Measurements from ENCODE around the gene RBBP9. TPM values are rescaled to one million over a fixed set of nuclear protein-coding genes. Genes with fewer than 3 reads are reported as not detected.

The RBBP9 gene
- total and polyA plus RNA-seq, 11 donors, result 2.1 to 9.1 (median 5.8) TPM

- peaks cover 0 to 12% (median 5%) of the 10 kb centered on the region in 9 donors for H3K36me3 ChIP-seq
- peak overlapping the region in 11 of 12 donors; percentile 31 to 76 (median 63) for H3K27ac ChIP-seq
- peaks cover 0 to 3% (median 0%) of the 10 kb centered on the region in 9 donors for H3K27me3 ChIP-seq
- no peak for ATAC-seq
- H3K9me3 ChIP-seq, result no peaks in the 10 kb centered on the region
- no peak for TF ChIP-seq POLR2A (IDR thresholded peaks at IDR 0.05)
- TF ChIP-seq CTCF (IDR thresholded peaks at IDR 0.05), result no peak
- intact Hi-C loops (cut with DNase I), result loop anchor here in 3 of 10 donors (1.0 to 10.0 kb wide), 3 partner anchors 10 to 297 kb away; partner anchors contain the start of genes DZANK1 (in 2 of the 3), POLR3F (in 2 of the 3) and SEC23B (in 1 of the 3)
- H3K4me1 ChIP-seq, result peaks cover 3 to 16% (median 13%) of the 10 kb centered on the region in 12 donors
- 89 to 100% (median 93%) methylated on average over 3 of the region's 3 CpGs for WGBS, 4 donors
- H3K4me3 ChIP-seq, result peak overlapping the region in 5 of 12 donors; percentile 71 to 83 (median 76)
- no peak for DNase-seq
These were observed 578 bp upstream of the RBBP9 start for GRCh38 chr20:18497603-18498002.

- no peak for DNase-seq
- ATAC-seq, result no peak
- intact Hi-C loops (cut with DNase I), result loop anchor here in 2 of 10 donors (2.0 to 10.0 kb wide), 2 partner anchors 29 to 299 kb away; partner anchors contain the start of genes DZANK1 (in 2 of the 2) and POLR3F (in 2 of the 2)
- peaks cover 3 to 16% (median 13%) of the 10 kb centered on the region in 12 donors for H3K4me1 ChIP-seq
- peak overlapping the region in 10 of 12 donors; percentile 67 to 90 (median 76) for H3K4me3 ChIP-seq
- WGBS, 4 donors, result 14 to 23% (median 16%) methylated on average over 7 of the region's 7 CpGs
- no peaks in the 10 kb centered on the region for H3K9me3 ChIP-seq
- H3K27me3 ChIP-seq, result no peaks in the 10 kb centered on the region
- peaks cover 0 to 24% (median 9%) of the 10 kb centered on the region in 9 donors for H3K36me3 ChIP-seq
- peak overlapping the region in 2 of 12 donors; percentile 75 to 76 for H3K27ac ChIP-seq
- TF ChIP-seq CTCF (IDR thresholded peaks at IDR 0.05), result no peak
- no peak for TF ChIP-seq POLR2A (IDR thresholded peaks at IDR 0.05)
These were observed 983 bp downstream of the RBBP9 start for GRCh38 chr20:18496042-18496441.

GRCh38 chr20:18488301-18488700, 8.7 kb downstream of the RBBP9 start:
- WGBS, 4 donors, result 95 to 97% (median 97%) methylated on average over 3 of the region's 3 CpGs
- H3K27me3 ChIP-seq, result no peaks in the 10 kb centered on the region
- H3K36me3 ChIP-seq, result peaks cover 0 to 92% (median 55%) of the 10 kb centered on the region in 9 donors
- DNase-seq (no peak), ATAC-seq (no peak)
- no peak overlapping the region for H3K27ac ChIP-seq
- TF ChIP-seq CTCF (IDR thresholded peaks at IDR 0.05), result no peak
- TF ChIP-seq POLR2A (IDR thresholded peaks at IDR 0.05), result no peak
- H3K4me3 ChIP-seq, result no peak overlapping the region
- intact Hi-C loops (cut with DNase I), result loop anchor here in 1 of 10 donors (10.0 kb wide), 1 partner anchor 56 kb away; no protein-coding TSS in a partner anchor
- peaks cover 0 to 4% (median 0%) of the 10 kb centered on the region in 12 donors for H3K4me1 ChIP-seq
- no peaks in the 10 kb centered on the region for H3K9me3 ChIP-seq

GRCh38 chr20:18481596-18481995, 15.4 kb downstream of the RBBP9 start:
- H3K27me3 ChIP-seq, result no peaks in the 10 kb centered on the region
- no peak for DNase-seq
- ATAC-seq, result no peak
- H3K36me3 ChIP-seq, result peaks cover 3 to 98% (median 91%) of the 10 kb centered on the region in 9 donors
- H3K9me3 ChIP-seq, result no peaks in the 10 kb centered on the region
- no peak overlapping the region for H3K4me3 ChIP-seq
- WGBS, 4 donors, result 92 to 96% (median 93%) methylated on average over 4 of the region's 4 CpGs
- intact Hi-C loops (cut with DNase I), result loop anchor here in 1 of 10 donors (10.0 kb wide), 1 partner anchor 63 kb away; no protein-coding TSS in a partner anchor
- H3K4me1 ChIP-seq, result no peaks in the 10 kb centered on the region
- TF ChIP-seq CTCF (IDR thresholded peaks at IDR 0.05), result no peak
- TF ChIP-seq POLR2A (IDR thresholded peaks at IDR 0.05), result no peak
- H3K27ac ChIP-seq, result no peak overlapping the region

Measured in heart left ventricle (tissue), 16 donors.